Liver (tissue), 9 donors: ENCODE data around the gene MRGPRF. TPM values are rescaled to one million over a fixed set of nuclear protein-coding genes. Genes with fewer than 3 reads are reported as not detected.
A peak's percentile ranks its signal among the peaks of the same experiment; 100 is the strongest.

Experiments used
- DNase-seq: peaks from one replicate; pipeline ENCODE4 v3.0.0-alpha.2; 2017; ENCODE audit warnings: low spot score
- H3K27ac ChIP-seq, 2 donors: one replicate each; pipeline ENCODE4 v1.7.0; 2013; ENCODE audit warnings: inconsistent platforms in 2 of 2, low read length in 2 of 2, control low read depth in 1 of 2, low read depth in 1 of 2, mild to moderate bottlenecking in 1 of 2
- H3K27me3 ChIP-seq, 4 donors: one replicate each; pipeline versions ENCODE4 v1.6.1 to v1.7.0; 2013; ENCODE audit warnings: low read length in 3 of 4, inconsistent platforms in 1 of 4, mild to moderate bottlenecking in 1 of 4, moderate library complexity in 1 of 4; ENCODE audit not compliant: control insufficient read depth in 4 of 4, insufficient read depth in 4 of 4
- H3K36me3 ChIP-seq, 4 donors: one replicate each; pipeline versions ENCODE4 v1.6.1 to v1.7.0; 2013; ENCODE audit warnings: low read length in 3 of 4, mild to moderate bottlenecking in 3 of 4, low read depth in 1 of 4, moderate library complexity in 1 of 4; ENCODE audit not compliant: control insufficient read depth in 4 of 4, insufficient read depth in 3 of 4
- H3K4me1 ChIP-seq, 4 donors: one replicate each; pipeline versions ENCODE4 v1.6.1 to v1.7.0; 2013; ENCODE audit warnings: low read length in 3 of 4, mild to moderate bottlenecking in 3 of 4, moderate library complexity in 1 of 4; ENCODE audit not compliant: control insufficient read depth in 4 of 4, insufficient read depth in 4 of 4
- H3K4me3 ChIP-seq, 3 donors: one replicate each; pipeline versions ENCODE4 v1.6.1 to v1.7.0; 2013; ENCODE audit warnings: low read length in 3 of 3, control low read depth in 1 of 3, low read depth in 1 of 3, mild to moderate bottlenecking in 1 of 3
- H3K9ac ChIP-seq, 2 donors: one replicate each; pipeline ENCODE4 v1.7.0; 2013; ENCODE audit warnings: low read length in 2 of 2, mild to moderate bottlenecking in 2 of 2, moderate library complexity in 2 of 2, control low read depth in 1 of 2, low read depth in 1 of 2
- H3K9me3 ChIP-seq, 4 donors: one replicate each; pipeline versions ENCODE4 v1.6.1 to v1.7.0; 2013; ENCODE audit warnings: low read length in 3 of 4; ENCODE audit not compliant: control insufficient read depth in 4 of 4
- EGR1 ChIP-seq, 2 donors: IDR thresholded peaks; 2 replicates each; pipeline ENCODE4 v1.6.1; 2016 to 2018; ENCODE audit warnings: antibody characterized with exemption in 2 of 2, low read depth in 2 of 2
- FOXA1 ChIP-seq: IDR thresholded peaks from 2 replicates; pipeline ENCODE4 v1.6.1; 2016; ENCODE audit warnings: antibody characterized with exemption
- FOXA2 ChIP-seq: IDR thresholded peaks from 2 replicates; pipeline ENCODE4 v1.6.1; 2016; ENCODE audit warnings: antibody characterized with exemption
- GABPA ChIP-seq, 2 donors: IDR thresholded peaks in 1 of 2; conservative IDR thresholded peaks in 1 of 2; 2 replicates each; pipeline ENCODE4 v1.6.1; 2016; ENCODE audit warnings: antibody characterized with exemption in 2 of 2, mild to moderate bottlenecking in 1 of 2, moderate library complexity in 1 of 2
- HNF4A ChIP-seq, 2 donors: conservative IDR thresholded peaks; 2 replicates each; pipeline ENCODE4 v1.6.1; 2016; ENCODE audit warnings: antibody characterized with exemption in 2 of 2, mild to moderate bottlenecking in 2 of 2
- HNF4G ChIP-seq: IDR thresholded peaks from 2 replicates; pipeline ENCODE4 v1.6.1; 2016; ENCODE audit warnings: antibody characterized with exemption
- JUND ChIP-seq, 2 donors: IDR thresholded peaks; 2 replicates each; pipeline ENCODE4 v1.6.1; 2016; ENCODE audit warnings: antibody characterized with exemption in 2 of 2
- MAX ChIP-seq: IDR thresholded peaks from 2 replicates; pipeline ENCODE4 v1.6.1; 2016; ENCODE audit warnings: antibody characterized with exemption
- NR2F2 ChIP-seq: IDR thresholded peaks from 2 replicates; pipeline ENCODE4 v1.6.1; 2016; ENCODE audit warnings: antibody characterized with exemption
- RAD21 ChIP-seq, 2 donors: IDR thresholded peaks; 2 replicates each; pipeline ENCODE4 v1.6.1; 2016; ENCODE audit warnings: antibody characterized with exemption in 2 of 2, mild to moderate bottlenecking in 2 of 2
- REST ChIP-seq: IDR thresholded peaks from 2 replicates; pipeline ENCODE4 v1.6.1; 2016; ENCODE audit warnings: antibody characterized with exemption, mild to moderate bottlenecking
- RXRA ChIP-seq, 2 donors: IDR thresholded peaks; 2 replicates each; pipeline ENCODE4 v1.6.1; 2017 to 2018; ENCODE audit warnings: antibody characterized with exemption in 2 of 2, mild to moderate bottlenecking in 1 of 2
- SP1 ChIP-seq: IDR thresholded peaks from 2 replicates; pipeline ENCODE4 v1.6.1; 2018; ENCODE audit warnings: antibody characterized with exemption, mild to moderate bottlenecking
- TAF1 ChIP-seq: conservative IDR thresholded peaks from 2 replicates; pipeline ENCODE4 v1.6.1; 2016; ENCODE audit warnings: antibody characterized with exemption, mild to moderate bottlenecking
- YY1 ChIP-seq: IDR thresholded peaks from 2 replicates; pipeline ENCODE4 v1.6.1; 2016; ENCODE audit warnings: antibody characterized with exemption, mild to moderate bottlenecking
- ZBTB33 ChIP-seq: IDR thresholded peaks from 2 replicates; pipeline ENCODE4 v1.6.1; 2016; ENCODE audit warnings: antibody characterized with exemption
- WGBS: extraction: QIAGEN DNeasy Blood & Tissue Kit; methylation state at CpG from one replicate; pipeline ENCODE4 v1.1.7; 2013; 5-methylcytosine and 5-hydroxymethylcytosine counted together
- polyA plus RNA-seq, 2 donors: library from polyadenylated mRNA; stranded (reverse) in 1 of 2; unstranded in 1 of 2; fragments of 200-250 nt in 1 of 2; fragments of >200 nt in 1 of 2; fragmentation: Nextera tagmentation in 1 of 2; extraction: Ambion mirVana in 1 of 2; gene quantifications; one replicate each; pipeline versions ENCODE4 v1.2.1 to v1.2.3, GENCODE V29; 2013 to 2015
- total RNA-seq, 2 donors: library from RNA; depleted of rRNA; stranded (reverse); fragments of >200 nt; gene quantifications; one replicate each; pipeline ENCODE4 v1.2.3, GENCODE V29; 2014
- TF ChIP-seq, protein P1 (sequence below): IDR thresholded peaks from 2 replicates; pipeline ENCODE4 v1.6.1; 2016; ENCODE audit warnings: antibody characterized with exemption
- TF ChIP-seq, protein P2 (sequence below): fragments of 150-350 bp; IDR thresholded peaks from 2 replicates; pipeline ENCODE4 v1.5.1; 2017; ENCODE audit warnings: improper control_type of control experiment, low read depth, low read length; ENCODE audit not compliant: missing input control
- donor health status: healthy.
- donor health status: healthy.
- donor health status: healthy.
- donor health status: healthy.
- donor health status: healthy.

Gene MRGPRF
- total and polyA plus RNA-seq, 4 donors = 1.1 to 4.8 (median 2.5) TPM

DNA sequence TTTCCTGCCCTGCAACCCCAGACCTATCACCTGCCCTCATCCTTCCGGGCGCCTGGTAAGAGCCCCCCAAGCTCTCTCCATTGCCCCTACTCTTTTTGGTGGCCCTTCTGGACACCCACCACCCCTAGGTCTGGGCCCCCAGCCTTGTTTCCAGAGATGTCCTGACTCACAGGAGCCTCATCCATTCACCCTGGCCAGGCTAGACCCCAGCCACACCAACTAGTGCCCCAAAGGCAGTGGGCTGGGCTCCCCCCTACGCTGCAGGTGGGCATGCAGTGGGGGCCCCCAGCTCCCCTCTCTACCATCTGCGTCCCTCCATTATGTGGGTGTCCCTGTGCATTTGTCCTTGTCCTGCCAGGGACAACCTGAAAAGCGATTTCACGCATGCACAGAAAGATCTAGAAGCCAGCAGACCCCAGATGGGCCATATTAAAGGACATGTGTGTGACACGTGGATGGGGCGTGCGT, 1.4 kb downstream of the MRGPRF start:
- Histone ChIP-seq H3K9ac (no peak overlapping the region), H3K27me3 (no peaks in the 10 kb centered on the region), H3K9me3 (no peaks in the 10 kb centered on the region), H3K4me3 (no peak overlapping the region), H3K27ac (peak overlapping the region; percentile 70 to 90), H3K4me1 (peaks cover 25 to 59% (median 44%) of the 10 kb centered on the region in 4 donors), H3K36me3 (no peaks in the 10 kb centered on the region)
- WGBS = 82% methylated on average over 9 of the region's 9 CpGs
- TF ChIP-seq YY1 = no peak
- DNase-seq = no peak

- no peaks in the 10 kb centered on the region for H3K27me3 ChIP-seq
- H3K9ac ChIP-seq = no peak overlapping the region
- no peak for TF ChIP-seq TAF1
- TF ChIP-seq, protein P1, sequence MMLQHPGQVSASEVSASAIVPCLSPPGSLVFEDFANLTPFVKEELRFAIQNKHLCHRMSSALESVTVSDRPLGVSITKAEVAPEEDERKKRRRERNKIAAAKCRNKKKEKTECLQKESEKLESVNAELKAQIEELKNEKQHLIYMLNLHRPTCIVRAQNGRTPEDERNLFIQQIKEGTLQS = no peak
- TF ChIP-seq JUND (IDR thresholded peaks at IDR 0.05) = no peak
- no peak for TF ChIP-seq FOXA1
- TF ChIP-seq FOXA2 = no peak
- TF ChIP-seq, protein P2, sequence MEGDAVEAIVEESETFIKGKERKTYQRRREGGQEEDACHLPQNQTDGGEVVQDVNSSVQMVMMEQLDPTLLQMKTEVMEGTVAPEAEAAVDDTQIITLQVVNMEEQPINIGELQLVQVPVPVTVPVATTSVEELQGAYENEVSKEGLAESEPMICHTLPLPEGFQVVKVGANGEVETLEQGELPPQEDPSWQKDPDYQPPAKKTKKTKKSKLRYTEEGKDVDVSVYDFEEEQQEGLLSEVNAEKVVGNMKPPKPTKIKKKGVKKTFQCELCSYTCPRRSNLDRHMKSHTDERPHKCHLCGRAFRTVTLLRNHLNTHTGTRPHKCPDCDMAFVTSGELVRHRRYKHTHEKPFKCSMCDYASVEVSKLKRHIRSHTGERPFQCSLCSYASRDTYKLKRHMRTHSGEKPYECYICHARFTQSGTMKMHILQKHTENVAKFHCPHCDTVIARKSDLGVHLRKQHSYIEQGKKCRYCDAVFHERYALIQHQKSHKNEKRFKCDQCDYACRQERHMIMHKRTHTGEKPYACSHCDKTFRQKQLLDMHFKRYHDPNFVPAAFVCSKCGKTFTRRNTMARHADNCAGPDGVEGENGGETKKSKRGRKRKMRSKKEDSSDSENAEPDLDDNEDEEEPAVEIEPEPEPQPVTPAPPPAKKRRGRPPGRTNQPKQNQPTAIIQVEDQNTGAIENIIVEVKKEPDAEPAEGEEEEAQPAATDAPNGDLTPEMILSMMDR = no peak
- TF ChIP-seq REST = no peak
- TF ChIP-seq SP1 = no peak
- no peak for TF ChIP-seq GABPA (IDR thresholded peaks at IDR 0.05 in 1 of 2, conservative IDR thresholded peaks at IDR 0.05 in 1 of 2)
- no peak for TF ChIP-seq RAD21 (IDR thresholded peaks at IDR 0.05)
- TF ChIP-seq EGR1 (IDR thresholded peaks at IDR 0.05; ENCODE audit: low read depth in 2 of 2) = no peak
- TF ChIP-seq RXRA (IDR thresholded peaks at IDR 0.05) = no peak
- TF ChIP-seq HNF4G = no peak
- TF ChIP-seq YY1 = no peak
- TF ChIP-seq MAX = no peak
- no peak for TF ChIP-seq ZBTB33
- no peak for TF ChIP-seq NR2F2
- TF ChIP-seq HNF4A (conservative IDR thresholded peaks at IDR 0.05) = no peak
- WGBS = 24% methylated on average over 43 of the region's 43 CpGs
- peaks cover 27 to 59% (median 45%) of the 10 kb centered on the region in 4 donors for H3K4me1 ChIP-seq
- H3K4me3 ChIP-seq = peak overlapping the region; percentile 26 to 47 (median 36)
- no peaks in the 10 kb centered on the region for H3K36me3 ChIP-seq
- peak; percentile 70 for DNase-seq
- H3K9me3 ChIP-seq = no peaks in the 10 kb centered on the region
- H3K27ac ChIP-seq = peak overlapping the region; percentile 70 to 90
Measured at GRCh38 chr11:69010964-69011623, 2.0 kb downstream of the MRGPRF start.
